HEK293T (cell line): Measurements from ENCODE around the gene PDE2A.

Experiments
- FOXA1 ChIP-seq: fragments of 450-650 bp; IDR thresholded peaks from 2 replicates; pipeline ENCODE4 v1.6.1; 2016; ENCODE audit warnings: mild to moderate bottlenecking
- HDGF ChIP-seq: fragments of 450-650 bp; IDR thresholded peaks from 2 replicates; pipeline ENCODE4 v1.6.1; 2017; ENCODE audit warnings: antibody characterized with exemption, borderline replicate concordance
- SP1 ChIP-seq: fragments of 450-650 bp; IDR thresholded peaks from 2 replicates; pipeline ENCODE4 v1.6.1; 2017

DNA sequence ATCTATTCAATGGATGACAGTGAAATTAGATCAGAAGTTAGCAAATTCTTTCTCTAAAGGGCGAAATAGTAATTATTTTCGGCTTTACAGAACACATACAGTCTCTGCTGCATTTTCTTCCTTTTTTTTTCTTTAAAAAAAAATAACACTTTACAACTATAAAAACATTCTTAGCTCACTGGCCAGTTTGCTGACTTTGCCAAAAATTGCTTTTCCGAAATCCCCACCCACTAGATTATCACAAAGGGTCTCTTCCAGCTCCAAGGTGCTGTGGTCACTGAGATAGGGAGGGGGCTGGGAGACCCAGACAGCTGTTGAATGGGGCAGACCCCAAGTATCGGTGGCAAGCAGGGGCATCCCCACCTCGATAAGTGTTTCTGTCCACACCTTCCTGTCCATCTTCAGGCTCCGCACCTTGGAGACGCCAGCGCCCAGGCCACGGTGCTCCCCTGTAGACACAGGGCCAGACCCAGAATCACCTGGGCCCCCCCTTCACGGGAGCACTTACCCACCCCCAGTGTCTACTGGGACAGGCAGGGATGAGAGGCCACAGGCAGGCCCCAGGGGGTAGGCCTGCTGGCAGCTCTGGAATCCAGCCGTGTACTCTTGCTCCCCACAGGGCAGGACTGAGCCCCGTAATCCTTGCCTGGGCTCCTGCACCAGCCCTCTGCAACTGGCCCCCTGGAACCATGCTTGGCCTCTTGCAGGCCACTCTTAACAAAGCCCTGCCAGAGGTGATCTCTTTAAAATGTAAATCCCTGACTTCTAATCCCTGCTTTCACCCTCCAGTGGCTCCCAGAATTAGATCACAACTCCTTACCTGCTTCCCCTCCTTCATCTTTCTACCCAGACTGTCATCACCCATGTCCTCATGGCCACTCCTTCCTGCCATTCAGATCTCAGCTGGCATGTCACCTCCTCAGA lies 31.5 kb upstream of the PDE2A start:
- no peak for TF ChIP-seq SP1
- no peak for TF ChIP-seq FOXA1
- no peak for TF ChIP-seq HDGF
